K562 (cell line): Measurements from ENCODE around the gene TIMM44. TPM values are rescaled to one million over a fixed set of nuclear protein-coding genes. Genes with fewer than 3 reads are reported as not detected.
A peak's percentile ranks its signal among the peaks of the same experiment; 100 is the strongest.

ENCODE experiments used
- CSDE1 ChIP-seq, 2 experiments: fragments of 450-650 bp; IDR thresholded peaks; 2 replicates each; pipeline ENCODE4 v1.6.1; 2016; ENCODE audit warnings: mild to moderate bottlenecking in 1 of 2
- CTBP1 ChIP-seq: fragments of 450-650 bp; IDR thresholded peaks from 2 replicates; pipeline ENCODE4 v1.6.1; 2016; ENCODE audit warnings: borderline replicate concordance
- CTCFL ChIP-seq: IDR thresholded peaks from 2 replicates; pipeline ENCODE4 v1.6.1; 2011; ENCODE audit warnings: borderline replicate concordance, low read depth, mild to moderate bottlenecking, moderate library complexity, low read length; ENCODE audit not compliant: insufficient read depth, poor library complexity, severe bottlenecking
- ETV5 ChIP-seq: sonication (generic); formaldehyde crosslinking; IDR thresholded peaks from 2 replicates; pipeline ENCODE4 v1.4.0; 2020; ENCODE audit warnings: low read depth, mild to moderate bottlenecking, missing genetic modification reagents
- FOXM1 ChIP-seq, 2 experiments: fragments of 450-650 bp in 1 of 2; sonication (generic) in 1 of 2; formaldehyde crosslinking in 1 of 2; IDR thresholded peaks; 2 replicates each; pipeline versions ENCODE4 v1.6.1 to v1.9.0; 2017 to 2022; ENCODE audit warnings: low read depth in 2 of 2, mild to moderate bottlenecking in 2 of 2, missing genetic modification reagents in 1 of 2, moderate library complexity in 1 of 2
- HMBOX1 ChIP-seq: sonication (generic); IDR thresholded peaks from 2 replicates; pipeline ENCODE4 v1.6.1; 2016
- KDM1A ChIP-seq, 2 experiments: fragments of 450-650 bp; IDR thresholded peaks; 2 replicates each; pipeline ENCODE4 v1.6.1; 2016; ENCODE audit warnings: mild to moderate bottlenecking in 2 of 2
- LARP7 ChIP-seq: fragments of 450-650 bp; IDR thresholded peaks from 2 replicates; pipeline ENCODE4 v1.6.1; 2016
- MNT ChIP-seq, 2 experiments: fragments of 450-650 bp; conservative IDR thresholded peaks; 2 replicates each; pipeline ENCODE4 v1.6.1; 2017; ENCODE audit warnings: mild to moderate bottlenecking in 2 of 2, moderate library complexity in 2 of 2
- MTA2 ChIP-seq: fragments of 450-650 bp; IDR thresholded peaks from 2 replicates; pipeline ENCODE4 v1.6.1; 2016; ENCODE audit warnings: low read depth
- RBM22 ChIP-seq: fragments of 200-400 bp; formaldehyde crosslinking; IDR thresholded peaks from 2 replicates; pipeline ENCODE4 v1.6.1; 2018; ENCODE audit warnings: low read length, low read depth; ENCODE audit not compliant: poor library complexity, severe bottlenecking
- SRF ChIP-seq, 2 experiments: fragments of 250-450, 450-650 bp in 1 of 2; sonication (Bioruptor Pico) in 1 of 2; sonication (generic) in 1 of 2; formaldehyde crosslinking; IDR thresholded peaks; 2 replicates each; pipeline versions ENCODE4 v1.5.0 to v1.5.1; 2020 to 2022; ENCODE audit warnings: mild to moderate bottlenecking in 1 of 2, missing genetic modification reagents in 1 of 2
- STAT5B ChIP-seq: fragments of 250-450 bp; sonication (Bioruptor Pico); IDR thresholded peaks from 2 replicates; pipeline ENCODE4 v1.8.0; 2021; ENCODE audit warnings: mild to moderate bottlenecking, inconsistent platforms
- ZNF778 ChIP-seq: fragments of 450-650 bp; formaldehyde crosslinking; IDR thresholded peaks from 2 replicates; pipeline ENCODE4 v1.4.0; 2020; ENCODE audit warnings: mild to moderate bottlenecking, moderate library complexity
- polyA plus RNA-seq, 8 experiments: library from polyadenylated mRNA; depleted of rRNA in 4 of 8; stranded (reverse) in 5 of 8; unstranded in 3 of 8; fragments of >200 nt; fragmentation: Nextera tagmentation in 2 of 8; fragmentation: Illumina TruSeq in 1 of 8; extraction: Ambion mirVana in 2 of 8; extraction: Trizol in 1 of 8; gene quantifications; 2 replicates each; pipeline versions ENCODE4 v1.2.1 to v1.2.3, GENCODE V29; 2011 to 2014; ENCODE audit warnings: inconsistent platforms in 1 of 8, missing spikeins in 1 of 8
- total RNA-seq, 7 experiments: library from RNA; depleted of rRNA in 6 of 7; stranded (reverse); fragments of >200 nt in 6 of 7; fragmentation: Illumina TruSeq in 2 of 7; extraction: Trizol in 2 of 7; gene quantifications; 2 replicates each; pipeline versions ENCODE4 v1.2.1 to v1.2.3, GENCODE V29; 2011 to 2021; ENCODE audit warnings: low replicate concordance in 1 of 7
- TF ChIP-seq, protein P1 (sequence below): fragments of 450-650 bp; IDR thresholded peaks from one replicate; pipeline ENCODE4 v1.6.1; 2018; ENCODE audit warnings: mild to moderate bottlenecking, moderate library complexity; ENCODE audit not compliant: partially characterized antibody
- TF ChIP-seq, protein P2 (sequence below): sonication (generic); formaldehyde crosslinking; IDR thresholded peaks from 2 replicates; pipeline ENCODE4 v1.5.0; 2020; ENCODE audit warnings: missing genetic modification reagents
- TF ChIP-seq, protein P3 (sequence below): IDR thresholded peaks from 3 replicates; pipeline ENCODE4 v1.6.1; 2011; ENCODE audit warnings: borderline replicate concordance, mild to moderate bottlenecking; ENCODE audit not compliant: insufficient read length, insufficient read depth

Gene TIMM44
- total and polyA plus RNA-seq, 9 of the 15 experiments (the other 6 are each of a cell fraction or from before 2014, with no cell fraction given): 10.3 to 231 (median 89.3) TPM

GRCh38 chr19:7888145-7888825 lies 55.2 kb downstream of the TIMM44 start, which contains the start of gene LRRC8E (continued):
- TF ChIP-seq MNT (conservative IDR thresholded peaks at IDR 0.05) (peak in 1 of 2 experiments; percentile 49; a peak in 1 of 4 replicates), ETV5 (CRISPR knock-in tag) (peak; percentile 32; the same call in 1 of the 2 replicates), RBM22 (no peak), CTBP1 (peak; percentile 14; the same call in 1 of the 2 replicates), CTCFL (peak; percentile 5), KDM1A (IDR thresholded peaks at IDR 0.05) (no peak), FOXM1 (IDR thresholded peaks at IDR 0.05; ENCODE audit: low read depth) (no peak), FOXM1 (CRISPR knock-in tag; IDR thresholded peaks at IDR 0.05; ENCODE audit: low read depth) (no peak), ZNF778 (CRISPR knock-in tag) (no peak), LARP7 (no peak), STAT5B (no peak), HMBOX1 (no peak), SRF (CRISPR knock-in tag; IDR thresholded peaks at IDR 0.05) (no peak), MTA2 (no peak), CSDE1 (IDR thresholded peaks at IDR 0.05) (no peak)
- TF ChIP-seq, protein P1, sequence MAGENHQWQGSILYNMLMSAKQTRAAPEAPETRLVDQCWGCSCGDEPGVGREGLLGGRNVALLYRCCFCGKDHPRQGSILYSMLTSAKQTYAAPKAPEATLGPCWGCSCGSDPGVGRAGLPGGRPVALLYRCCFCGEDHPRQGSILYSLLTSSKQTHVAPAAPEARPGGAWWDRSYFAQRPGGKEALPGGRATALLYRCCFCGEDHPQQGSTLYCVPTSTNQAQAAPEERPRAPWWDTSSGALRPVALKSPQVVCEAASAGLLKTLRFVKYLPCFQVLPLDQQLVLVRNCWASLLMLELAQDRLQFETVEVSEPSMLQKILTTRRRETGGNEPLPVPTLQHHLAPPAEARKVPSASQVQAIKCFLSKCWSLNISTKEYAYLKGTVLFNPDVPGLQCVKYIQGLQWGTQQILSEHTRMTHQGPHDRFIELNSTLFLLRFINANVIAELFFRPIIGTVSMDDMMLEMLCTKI: no peak
- TF ChIP-seq, protein P2, sequence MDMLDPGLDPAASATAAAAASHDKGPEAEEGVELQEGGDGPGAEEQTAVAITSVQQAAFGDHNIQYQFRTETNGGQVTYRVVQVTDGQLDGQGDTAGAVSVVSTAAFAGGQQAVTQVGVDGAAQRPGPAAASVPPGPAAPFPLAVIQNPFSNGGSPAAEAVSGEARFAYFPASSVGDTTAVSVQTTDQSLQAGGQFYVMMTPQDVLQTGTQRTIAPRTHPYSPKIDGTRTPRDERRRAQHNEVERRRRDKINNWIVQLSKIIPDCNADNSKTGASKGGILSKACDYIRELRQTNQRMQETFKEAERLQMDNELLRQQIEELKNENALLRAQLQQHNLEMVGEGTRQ (CRISPR knock-in tag): no peak
- TF ChIP-seq, protein P3, sequence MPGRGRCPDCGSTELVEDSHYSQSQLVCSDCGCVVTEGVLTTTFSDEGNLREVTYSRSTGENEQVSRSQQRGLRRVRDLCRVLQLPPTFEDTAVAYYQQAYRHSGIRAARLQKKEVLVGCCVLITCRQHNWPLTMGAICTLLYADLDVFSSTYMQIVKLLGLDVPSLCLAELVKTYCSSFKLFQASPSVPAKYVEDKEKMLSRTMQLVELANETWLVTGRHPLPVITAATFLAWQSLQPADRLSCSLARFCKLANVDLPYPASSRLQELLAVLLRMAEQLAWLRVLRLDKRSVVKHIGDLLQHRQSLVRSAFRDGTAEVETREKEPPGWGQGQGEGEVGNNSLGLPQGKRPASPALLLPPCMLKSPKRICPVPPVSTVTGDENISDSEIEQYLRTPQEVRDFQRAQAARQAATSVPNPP: no peak
